Measurements from ENCODE around the gene STK32C.
"Not testable (repeated sequence)": the region's sequence is repeated elsewhere in the genome, so short reads cannot be mapped to it uniquely, and the experiment has no call there.

Gene STK32C

GRCh38 chr10:132267916-132268315 is 39.8 kb downstream of the STK32C start:
- not testable (repeated sequence) for DNase-seq (ENCODE audit: low read depth in 2 of 2)

GRCh38 chr10:132266594-132267161 is 41.1 kb downstream of the STK32C start:
- DNase-seq (ENCODE audit: low read depth in 2 of 2): no peak

GRCh38 chr10:132265890-132266496 is 41.8 kb downstream of the STK32C start:
- DNase-seq (ENCODE audit: low read depth in 2 of 2): no peak

- DNase-seq (ENCODE audit: low read depth in 2 of 2): no peak
Measured at GRCh38 chr10:132264966-132265889, 42.5 kb downstream of the STK32C start.

GRCh38 chr10:132264306-132264950 is 43.3 kb downstream of the STK32C start:
- DNase-seq (ENCODE audit: low read depth in 2 of 2): no peak

GRCh38 chr10:132263866-132264265 is 43.9 kb downstream of the STK32C start:
- no peak for DNase-seq (ENCODE audit: low read depth in 2 of 2)

- DNase-seq (ENCODE audit: low read depth in 2 of 2): no peak
Measured at GRCh38 chr10:132259702-132260482, 47.9 kb downstream of the STK32C start.

- no peak for DNase-seq (ENCODE audit: low read depth in 2 of 2)
Measured at GRCh38 chr10:132258423-132258822, 49.3 kb downstream of the STK32C start.

GRCh38 chr10:132257907-132258306 is 49.8 kb downstream of the STK32C start:
- no peak for DNase-seq (ENCODE audit: low read depth in 2 of 2)

GRCh38 chr10:132257271-132257670 is 50.5 kb downstream of the STK32C start:
- DNase-seq (ENCODE audit: low read depth in 2 of 2): peak in 1 of 2 experiments; percentile 43

GRCh38 chr10:132256866-132257265 is 50.9 kb downstream of the STK32C start:
- DNase-seq (ENCODE audit: low read depth in 2 of 2): no peak

GRCh38 chr10:132255489-132256344 is 52.0 kb downstream of the STK32C start:
- DNase-seq (ENCODE audit: low read depth in 2 of 2): no peak

- no peak for DNase-seq (ENCODE audit: low read depth in 2 of 2)
Measured at GRCh38 chr10:132254841-132255240, 52.9 kb downstream of the STK32C start.

- no peak for DNase-seq (ENCODE audit: low read depth in 2 of 2)
Measured at GRCh38 chr10:132253092-132253687, 54.6 kb downstream of the STK32C start.

- no peak for DNase-seq (ENCODE audit: low read depth in 2 of 2)
Measured at GRCh38 chr10:132252412-132252811, 55.3 kb downstream of the STK32C start.

- no peak for DNase-seq (ENCODE audit: low read depth in 2 of 2)
Measured at GRCh38 chr10:132251928-132252327, 55.8 kb downstream of the STK32C start.

GRCh38 chr10:132250481-132251475 is 57.0 kb downstream of the STK32C start:
- no peak for DNase-seq (ENCODE audit: low read depth in 2 of 2)

- DNase-seq (ENCODE audit: low read depth in 2 of 2): no peak
Measured at GRCh38 chr10:132249824-132250375, 57.9 kb downstream of the STK32C start.
